AG10803 (cell line): ENCODE data around the gene COL21A1.

Experiments
- DNase-seq: peaks from one replicate; pipeline ENCODE4 v3.0.0; 2010; ENCODE audit warnings: low read depth
- H3K4me3 ChIP-seq: 2 replicates; pipeline ENCODE4 v1.5.1; 2011; ENCODE audit warnings: mild to moderate bottlenecking, low read length, control low read depth
- CTCF ChIP-seq: conservative IDR thresholded peaks from 2 replicates; pipeline ENCODE4 v1.5.1; 2011; ENCODE audit warnings: mild to moderate bottlenecking, low read length, control low read depth, inconsistent platforms

The COL21A1 gene

DNA sequence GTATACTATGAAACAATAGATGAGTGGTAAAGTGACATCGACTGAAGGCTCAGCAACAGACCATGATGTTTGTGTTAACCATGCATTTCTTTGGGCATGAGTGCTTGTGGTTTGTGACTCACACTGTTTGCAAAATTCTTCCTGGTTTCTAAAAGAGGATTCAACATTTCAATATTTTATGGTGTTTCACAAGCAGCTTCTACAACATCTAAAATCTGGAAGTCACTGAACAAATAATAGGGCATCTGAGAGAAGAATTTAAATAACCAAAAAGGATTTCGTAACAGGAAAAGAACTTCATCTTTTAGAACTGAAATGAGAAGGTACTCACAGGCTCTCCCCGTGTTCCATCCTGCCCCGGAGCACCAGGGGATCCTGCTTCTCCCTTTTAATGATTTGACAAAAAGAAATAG, 146.2 kb downstream of the COL21A1 start:
- TF ChIP-seq CTCF = no peak
- peak; percentile 97 for DNase-seq
- H3K4me3 ChIP-seq = no peak overlapping the region

- DNase-seq = peak; percentile 17
- H3K4me3 ChIP-seq = no peak overlapping the region
- TF ChIP-seq CTCF = no peak
These were observed 150.3 kb downstream of the COL21A1 start for GRCh38 chr6:56096946-56097621.

GRCh38 chr6:56096541-56096940, 150.8 kb downstream of the COL21A1 start:
- H3K4me3 ChIP-seq = no peak overlapping the region
- no peak for TF ChIP-seq CTCF
- DNase-seq = no peak

DNA sequence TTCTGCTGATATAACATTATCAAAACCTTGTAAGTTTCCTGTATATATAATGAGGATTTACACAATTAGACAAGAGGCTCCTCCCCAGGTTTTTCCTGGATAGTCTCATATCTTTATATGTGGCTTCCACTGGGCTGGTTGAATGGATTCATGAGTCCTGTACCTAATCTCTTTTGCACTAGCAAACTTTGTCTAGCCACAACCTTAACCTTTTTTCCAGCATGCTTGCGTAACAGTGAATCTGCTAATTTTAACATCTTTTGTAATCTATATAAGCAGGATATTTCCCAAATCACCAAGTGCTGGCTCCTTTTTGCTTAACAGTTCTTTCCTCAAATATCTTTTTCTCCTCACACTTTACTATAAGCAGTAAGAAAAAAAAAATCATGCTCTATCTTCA, 153.6 kb downstream of the COL21A1 start:
- TF ChIP-seq CTCF = no peak
- no peak overlapping the region for H3K4me3 ChIP-seq
- no peak for DNase-seq

GRCh38 chr6:56091159-56091869, 156.1 kb downstream of the COL21A1 start:
- TF ChIP-seq CTCF = no peak

DNA sequence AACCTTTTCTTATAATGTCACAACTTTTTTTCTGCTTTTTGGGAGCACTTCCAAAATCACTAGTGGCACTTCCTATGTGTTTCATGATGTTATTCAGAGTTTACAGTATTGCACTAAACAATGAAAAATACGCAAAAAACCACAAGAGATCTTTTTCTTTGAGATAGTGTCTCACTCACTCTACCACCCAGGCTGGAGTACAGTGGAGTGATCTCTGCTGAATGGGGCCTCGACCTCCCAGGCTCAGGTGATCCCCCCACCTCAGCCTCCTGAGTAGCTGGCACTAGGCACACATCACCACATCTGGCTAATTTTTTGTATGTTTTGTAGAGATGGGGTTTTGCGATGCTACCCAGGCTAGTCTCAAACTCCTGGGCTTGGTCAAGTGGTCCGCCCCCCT, 158.7 kb downstream of the COL21A1 start:
- TF ChIP-seq CTCF = no peak
- no peak for DNase-seq
- no peak overlapping the region for H3K4me3 ChIP-seq

More at GRCh38 chr6:56091159-56091869, 156.1 kb downstream of the COL21A1 start:
- H3K4me3 ChIP-seq = no peak overlapping the region
- peak; percentile 86 for DNase-seq

- DNase-seq = no peak
- no peak for TF ChIP-seq CTCF
- no peak overlapping the region for H3K4me3 ChIP-seq
These were observed 160.0 kb downstream of the COL21A1 start for GRCh38 chr6:56087421-56087820.
